ENCODE data around the gene GPR141.

- TF ChIP-seq, protein P1, sequence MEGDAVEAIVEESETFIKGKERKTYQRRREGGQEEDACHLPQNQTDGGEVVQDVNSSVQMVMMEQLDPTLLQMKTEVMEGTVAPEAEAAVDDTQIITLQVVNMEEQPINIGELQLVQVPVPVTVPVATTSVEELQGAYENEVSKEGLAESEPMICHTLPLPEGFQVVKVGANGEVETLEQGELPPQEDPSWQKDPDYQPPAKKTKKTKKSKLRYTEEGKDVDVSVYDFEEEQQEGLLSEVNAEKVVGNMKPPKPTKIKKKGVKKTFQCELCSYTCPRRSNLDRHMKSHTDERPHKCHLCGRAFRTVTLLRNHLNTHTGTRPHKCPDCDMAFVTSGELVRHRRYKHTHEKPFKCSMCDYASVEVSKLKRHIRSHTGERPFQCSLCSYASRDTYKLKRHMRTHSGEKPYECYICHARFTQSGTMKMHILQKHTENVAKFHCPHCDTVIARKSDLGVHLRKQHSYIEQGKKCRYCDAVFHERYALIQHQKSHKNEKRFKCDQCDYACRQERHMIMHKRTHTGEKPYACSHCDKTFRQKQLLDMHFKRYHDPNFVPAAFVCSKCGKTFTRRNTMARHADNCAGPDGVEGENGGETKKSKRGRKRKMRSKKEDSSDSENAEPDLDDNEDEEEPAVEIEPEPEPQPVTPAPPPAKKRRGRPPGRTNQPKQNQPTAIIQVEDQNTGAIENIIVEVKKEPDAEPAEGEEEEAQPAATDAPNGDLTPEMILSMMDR (conservative IDR thresholded peaks at IDR 0.05; ENCODE audit: low read length), result no peak
- no peak for TF ChIP-seq EZH2phosphoT487 (IDR thresholded peaks at IDR 0.05; ENCODE audit: borderline replicate concordance, low read depth, low read length)
Measured at GRCh38 chr7:37675749-37676148, 7.8 kb upstream of the GPR141 start.
